Erythroblast (primary cell): Measurements from ENCODE around the gene CUX1.

Source experiments
- GATA1 ChIP-seq: IDR thresholded peaks from 2 replicates; pipeline ENCODE4 v1.6.1; 2011; ENCODE audit warnings: low read depth, mild to moderate bottlenecking, control low read depth, low read length, moderate library complexity
- POLR2A ChIP-seq: IDR thresholded peaks from 2 replicates; pipeline ENCODE4 v1.6.1; 2011; ENCODE audit warnings: mild to moderate bottlenecking, low read length

DNA sequence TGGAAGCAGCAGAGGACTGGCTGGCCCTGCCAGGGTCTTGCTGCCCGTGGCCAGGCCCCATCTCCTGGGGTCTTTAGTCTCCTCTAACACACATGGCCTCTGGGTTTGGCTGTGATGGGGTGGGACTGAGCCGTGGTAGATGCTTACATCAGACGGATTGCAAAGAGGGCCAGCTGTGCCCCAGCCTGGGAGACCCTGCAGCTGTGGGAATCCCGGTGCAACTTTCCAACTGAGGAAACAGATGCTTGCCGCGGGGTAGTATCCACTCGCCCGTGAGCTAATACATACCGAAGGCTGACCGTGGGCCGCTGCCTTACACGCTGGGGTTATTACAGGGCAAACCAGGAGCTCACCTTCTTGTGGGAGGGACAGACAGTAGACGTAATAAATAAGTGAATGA, 445.1 kb downstream of the CUX1 start:
- no peak for TF ChIP-seq POLR2A
- TF ChIP-seq GATA1, result no peak
